Adrenal gland (tissue), 5 donors: Measurements from ENCODE around the gene GALNT1.

Source experiments
- POLR2A ChIP-seq, 2 donors: fragments of 450-650 bp; IDR thresholded peaks; one replicate each; pipeline ENCODE4 v1.6.1; 2017; ENCODE audit warnings: antibody characterized with exemption in 2 of 2, mild to moderate bottlenecking in 2 of 2, moderate library complexity in 1 of 2
- TF ChIP-seq, protein P1 (sequence below), 6 experiments: fragments of 450-650 bp in 4 of 6; fragments of 200-600 bp in 2 of 6; sonication (generic) in 1 of 6; IDR thresholded peaks; 1 replicate in 5 of 6; 2 replicates in 1 of 6; pipeline versions ENCODE4 v1.5.1 to v1.8.0; 2016 to 2021; ENCODE audit warnings: antibody characterized with exemption in 6 of 6, mild to moderate bottlenecking in 2 of 6, moderate library complexity in 1 of 6
- donor health status: DM: no; HTN: no; CAD: no.

DNA sequence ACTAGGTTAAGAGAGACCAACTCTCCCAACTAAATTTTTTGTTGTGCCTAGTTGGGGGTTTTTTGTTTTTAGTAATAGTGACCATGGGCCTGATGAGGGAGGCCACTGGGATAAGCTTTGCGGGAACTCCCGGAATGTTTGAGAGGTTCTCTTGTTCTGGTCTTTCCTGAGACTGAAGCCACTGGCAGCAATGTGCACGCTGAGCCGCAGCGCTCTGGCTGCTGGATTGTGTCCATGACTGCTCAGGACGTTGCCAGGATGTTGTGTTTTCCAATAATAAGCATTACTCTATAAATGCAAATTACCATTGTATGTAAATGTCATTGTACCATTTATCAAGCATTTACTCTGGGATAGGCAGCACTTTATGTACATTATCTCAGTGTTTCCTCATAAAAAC is 126.1 kb downstream of the GALNT1 start:
- TF ChIP-seq, protein P1, sequence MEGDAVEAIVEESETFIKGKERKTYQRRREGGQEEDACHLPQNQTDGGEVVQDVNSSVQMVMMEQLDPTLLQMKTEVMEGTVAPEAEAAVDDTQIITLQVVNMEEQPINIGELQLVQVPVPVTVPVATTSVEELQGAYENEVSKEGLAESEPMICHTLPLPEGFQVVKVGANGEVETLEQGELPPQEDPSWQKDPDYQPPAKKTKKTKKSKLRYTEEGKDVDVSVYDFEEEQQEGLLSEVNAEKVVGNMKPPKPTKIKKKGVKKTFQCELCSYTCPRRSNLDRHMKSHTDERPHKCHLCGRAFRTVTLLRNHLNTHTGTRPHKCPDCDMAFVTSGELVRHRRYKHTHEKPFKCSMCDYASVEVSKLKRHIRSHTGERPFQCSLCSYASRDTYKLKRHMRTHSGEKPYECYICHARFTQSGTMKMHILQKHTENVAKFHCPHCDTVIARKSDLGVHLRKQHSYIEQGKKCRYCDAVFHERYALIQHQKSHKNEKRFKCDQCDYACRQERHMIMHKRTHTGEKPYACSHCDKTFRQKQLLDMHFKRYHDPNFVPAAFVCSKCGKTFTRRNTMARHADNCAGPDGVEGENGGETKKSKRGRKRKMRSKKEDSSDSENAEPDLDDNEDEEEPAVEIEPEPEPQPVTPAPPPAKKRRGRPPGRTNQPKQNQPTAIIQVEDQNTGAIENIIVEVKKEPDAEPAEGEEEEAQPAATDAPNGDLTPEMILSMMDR (IDR thresholded peaks at IDR 0.05): no peak
- TF ChIP-seq POLR2A (IDR thresholded peaks at IDR 0.05): no peak
